Ascending aorta (tissue), 2 donors: ENCODE results near the gene TGFB2. TPM values are rescaled to one million over a fixed set of nuclear protein-coding genes. Genes with fewer than 3 reads are reported as not detected.

Experiments
- DNase-seq, 2 donors: peaks; one replicate each; pipeline ENCODE4 v3.0.0-alpha.2; 2019; ENCODE audit warnings: low spot score in 2 of 2
- H3K27ac ChIP-seq, 2 donors: fragments of 200-600 bp; sonication (generic); one replicate each; pipeline ENCODE4 v1.5.1; 2016 to 2017; ENCODE audit warnings: mild to moderate bottlenecking in 1 of 2
- H3K27me3 ChIP-seq: fragments of 200-600 bp; sonication (generic); one replicate; pipeline ENCODE4 v1.5.1; 2017
- H3K36me3 ChIP-seq, 2 donors: fragments of 200-600 bp; sonication (generic); one replicate each; pipeline ENCODE4 v1.5.1; 2016
- H3K4me1 ChIP-seq, 2 donors: fragments of 200-600 bp; sonication (generic); one replicate each; pipeline ENCODE4 v1.5.1; 2016 to 2017; ENCODE audit warnings: mild to moderate bottlenecking in 1 of 2
- H3K4me3 ChIP-seq, 2 donors: fragments of 200-600 bp; sonication (generic); one replicate each; pipeline ENCODE4 v1.5.1; 2016 to 2017; ENCODE audit warnings: mild to moderate bottlenecking in 1 of 2
- H3K9me3 ChIP-seq, 2 donors: fragments of 200-600 bp; sonication (generic); one replicate each; pipeline ENCODE4 v1.5.1; 2016
- CTCF ChIP-seq, 3 experiments: fragments of 200-600 bp in 2 of 3; fragments of 450-650 bp in 1 of 3; sonication (generic) in 2 of 3; IDR thresholded peaks; one replicate each; pipeline ENCODE4 v1.5.1; 2016 to 2019; ENCODE audit warnings: antibody characterized with exemption in 3 of 3, mild to moderate bottlenecking in 1 of 3, moderate library complexity in 1 of 3
- intact Hi-C: fragments of 100-400 bp; cut with DNase I; formaldehyde crosslinking; loops from one replicate; pipeline ENCODE4 v1.15.1; 2023
- total RNA-seq: library from RNA; depleted of rRNA; stranded (reverse); fragments of >200 nt; gene quantifications from one replicate; pipeline ENCODE4 v1.1.0, GENCODE V29; 2016

The TGFB2 gene
- total RNA-seq, 1 donor from 2014 or later: 9.9 TPM

- intact Hi-C loops: loop anchor here (2.0 to 10.0 kb wide), 4 partner anchors 36 to 712 kb away; partner anchors contain the start of gene LYPLAL1
- peaks cover 19 to 46% of the 10 kb centered on the region in 2 donors for H3K4me1 ChIP-seq
- TF ChIP-seq CTCF (IDR thresholded peaks at IDR 0.05): no peak
Observed at GRCh38 chr1:218462587-218462986, 117.5 kb downstream of the TGFB2 start.

GRCh38 chr1:218463194-218464156, 118.3 kb downstream of the TGFB2 start:
- no peaks in the 10 kb centered on the region for H3K27me3 ChIP-seq
- peak overlapping the region; percentile 9 to 38 for H3K4me3 ChIP-seq
- no peak for TF ChIP-seq CTCF (IDR thresholded peaks at IDR 0.05)
- H3K4me1 ChIP-seq: peaks cover 19 to 46% of the 10 kb centered on the region in 2 donors
- peak in 1 of 2 donors; percentile 85 for DNase-seq
- peak overlapping the region; percentile 83 to 92 for H3K27ac ChIP-seq
- H3K9me3 ChIP-seq: no peaks in the 10 kb centered on the region
- H3K36me3 ChIP-seq: no peaks in the 10 kb centered on the region
- intact Hi-C loops: loop anchor here (2.0 to 10.0 kb wide), 4 partner anchors 35 to 711 kb away; partner anchors contain the start of gene LYPLAL1

More at GRCh38 chr1:218462587-218462986, 117.5 kb downstream of the TGFB2 start:
- Histone ChIP-seq H3K9me3 (no peaks in the 10 kb centered on the region), H3K4me3 (peak overlapping the region; percentile 9 to 38), H3K36me3 (no peaks in the 10 kb centered on the region), H3K27ac (peak overlapping the region; percentile 83 to 92), H3K27me3 (no peaks in the 10 kb centered on the region)
- DNase-seq: no peak

DNA sequence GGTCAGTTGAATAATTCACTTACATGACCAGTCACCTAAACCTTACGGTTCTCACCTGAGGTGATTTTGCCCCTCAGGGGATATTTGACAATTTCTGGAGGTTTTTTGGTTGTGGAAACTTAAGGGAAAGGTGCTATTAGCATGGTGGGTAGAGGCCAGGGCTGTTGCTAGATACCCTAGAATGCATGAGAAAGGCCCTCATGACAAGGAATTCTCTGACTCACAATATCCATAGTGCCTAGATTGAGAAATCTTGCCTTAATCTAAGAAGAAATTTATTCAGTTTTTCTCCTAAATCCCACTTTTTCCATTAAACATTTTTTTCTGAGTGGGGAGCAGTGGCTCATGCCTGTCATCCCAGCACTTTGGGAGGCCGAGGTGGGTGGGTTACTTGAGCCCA, 119.7 kb downstream of the TGFB2 start:
- intact Hi-C loops: loop anchor here (5.0 to 10.0 kb wide), 2 partner anchors 98 to 710 kb away; partner anchors contain the start of gene LYPLAL1
- H3K4me3 ChIP-seq: no peak overlapping the region
- H3K9me3 ChIP-seq: no peaks in the 10 kb centered on the region
- H3K27me3 ChIP-seq: no peaks in the 10 kb centered on the region
- peaks cover 19 to 41% of the 10 kb centered on the region in 2 donors for H3K4me1 ChIP-seq
- peak overlapping the region; percentile 83 to 92 for H3K27ac ChIP-seq
- no peak for DNase-seq
- no peaks in the 10 kb centered on the region for H3K36me3 ChIP-seq
- no peak for TF ChIP-seq CTCF (IDR thresholded peaks at IDR 0.05)

- intact Hi-C loops: loop anchor here (10.0 kb wide), 1 partner anchor 708 kb away; the partner anchor contains the start of gene LYPLAL1
- H3K27me3 ChIP-seq: no peaks in the 10 kb centered on the region
- H3K36me3 ChIP-seq: no peaks in the 10 kb centered on the region
- H3K4me3 ChIP-seq: no peak overlapping the region
- DNase-seq: no peak
- TF ChIP-seq CTCF (IDR thresholded peaks at IDR 0.05): no peak
- peak overlapping the region; percentile 57 to 92 for H3K27ac ChIP-seq
- H3K4me1 ChIP-seq: peaks cover 11 to 30% of the 10 kb centered on the region in 2 donors
- H3K9me3 ChIP-seq: no peaks in the 10 kb centered on the region
Observed at GRCh38 chr1:218466341-218467010, 121.3 kb downstream of the TGFB2 start.
